Right forelimb (tissue), 1 donor: ENCODE measurements around the gene MSRB1.
"Not testable (repeated sequence)": the region's sequence is repeated elsewhere in the genome, so short reads cannot be mapped to it uniquely, and the experiment has no call there.

Experiments used
- DNase-seq: peaks from one replicate; pipeline ENCODE4 v3.0.0-alpha.2; 2018

MSRB1 gene

DNA sequence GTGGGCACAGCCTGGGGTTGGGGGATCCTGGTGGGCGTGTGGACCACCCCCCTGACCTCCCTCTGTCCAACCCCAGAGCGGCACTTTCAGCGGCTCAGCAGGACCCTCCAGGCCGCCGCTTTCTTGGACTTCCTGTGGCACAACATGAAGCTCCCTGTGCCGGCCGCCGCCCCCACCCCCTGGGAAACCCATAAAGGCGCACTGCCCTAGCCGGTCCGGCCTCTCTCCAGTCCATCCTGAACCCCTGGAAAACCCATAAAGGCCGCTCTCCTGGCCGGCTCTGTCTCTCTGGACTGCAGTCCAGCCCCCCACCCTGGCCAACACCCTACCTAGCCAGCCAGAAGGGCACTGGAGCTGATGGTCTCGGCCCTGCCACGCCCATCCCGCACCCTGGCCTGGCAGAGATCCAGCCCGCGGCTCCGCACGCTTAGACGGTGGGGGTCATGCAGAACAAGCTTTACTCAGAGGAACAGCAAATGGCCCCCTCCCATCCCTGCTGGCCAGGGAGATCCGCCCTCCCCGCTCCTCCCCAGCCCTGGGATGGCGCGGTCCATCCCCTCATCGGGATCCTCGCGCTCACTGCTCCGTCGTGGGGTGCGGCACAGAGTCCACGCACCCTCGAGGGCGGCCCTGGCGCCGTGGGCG lies 35.6 kb upstream of the MSRB1 start:
- DNase-seq, result no peak

DNA sequence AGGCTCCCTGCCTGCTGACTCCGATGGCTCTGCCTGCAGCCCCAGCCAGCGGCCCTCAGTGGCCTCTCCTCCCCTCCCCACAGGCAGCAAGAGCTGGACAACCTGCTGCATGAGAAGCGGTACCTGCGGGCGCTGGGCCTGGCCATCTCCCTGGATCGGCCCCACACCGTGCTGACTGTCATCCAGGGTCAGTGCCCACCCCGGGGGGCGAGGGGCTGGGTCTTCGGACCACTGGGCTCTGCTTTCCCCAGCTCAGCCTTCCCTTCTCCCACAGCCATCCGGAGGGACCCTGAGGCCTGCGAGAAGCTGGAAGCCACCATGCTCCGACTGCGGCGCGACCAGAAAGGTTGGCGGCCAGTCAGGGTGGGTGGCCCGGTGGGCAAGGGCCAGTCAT lies 34.9 kb upstream of the MSRB1 start:
- DNase-seq, result no peak

DNA sequence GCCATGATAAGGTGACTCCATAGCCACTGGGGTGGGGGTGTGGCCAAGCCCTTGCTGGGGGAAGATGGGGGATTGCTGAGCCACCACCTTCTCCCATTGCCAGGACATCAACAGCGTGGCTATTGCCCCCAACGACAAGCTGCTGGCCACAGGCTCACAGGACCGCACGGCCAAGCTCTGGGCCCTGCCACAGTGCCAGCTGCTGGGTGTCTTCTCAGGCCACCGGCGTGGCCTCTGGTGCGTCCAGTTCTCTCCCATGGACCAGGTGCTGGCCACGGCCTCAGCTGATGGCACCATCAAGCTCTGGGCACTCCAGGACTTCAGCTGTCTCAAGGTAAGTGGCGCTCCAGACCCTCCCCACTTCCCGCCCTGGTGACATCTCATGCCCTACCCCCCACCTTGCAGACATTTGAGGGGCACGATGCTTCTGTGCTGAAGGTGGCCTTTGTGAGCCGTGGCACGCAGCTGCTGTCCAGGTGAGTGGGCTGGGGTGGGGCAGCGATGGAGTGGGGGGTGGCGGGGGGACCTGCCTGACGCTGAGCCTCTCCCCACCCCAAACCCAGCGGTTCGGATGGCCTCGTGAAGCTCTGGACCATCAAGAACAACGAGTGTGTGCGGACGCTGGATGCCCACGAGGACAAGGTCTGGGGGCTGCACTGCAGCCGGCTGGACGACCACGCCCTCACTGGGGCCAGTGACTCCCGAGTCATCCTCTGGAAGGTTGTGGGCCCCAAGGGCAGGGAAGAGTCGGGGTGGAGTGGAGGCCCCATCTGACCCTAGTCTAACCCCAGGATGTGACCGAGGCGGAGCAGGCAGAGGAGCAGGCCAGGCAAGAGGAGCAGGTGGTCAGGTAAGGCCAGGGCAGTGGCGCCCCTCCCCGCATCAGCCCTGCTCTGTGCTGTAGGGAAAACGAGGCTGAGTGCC lies 34.2 kb upstream of the MSRB1 start:
- DNase-seq, result no peak

DNA sequence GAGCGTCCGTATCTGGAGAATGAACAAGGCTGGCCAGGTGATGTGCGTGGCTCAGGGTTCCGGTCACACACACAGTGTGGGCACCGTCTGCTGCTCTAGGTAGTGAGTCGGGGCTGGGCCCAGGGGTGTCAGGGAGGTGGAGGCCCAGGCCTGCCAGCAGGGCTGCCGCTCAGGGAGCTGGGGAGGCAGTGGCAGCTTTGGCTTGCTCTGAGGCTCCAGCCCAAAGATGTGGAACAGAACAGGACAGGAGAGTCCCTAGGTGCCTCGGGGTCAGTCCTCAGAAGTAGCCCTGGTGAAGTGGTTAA lies 33.2 kb upstream of the MSRB1 start:
- DNase-seq, result no peak

DNA sequence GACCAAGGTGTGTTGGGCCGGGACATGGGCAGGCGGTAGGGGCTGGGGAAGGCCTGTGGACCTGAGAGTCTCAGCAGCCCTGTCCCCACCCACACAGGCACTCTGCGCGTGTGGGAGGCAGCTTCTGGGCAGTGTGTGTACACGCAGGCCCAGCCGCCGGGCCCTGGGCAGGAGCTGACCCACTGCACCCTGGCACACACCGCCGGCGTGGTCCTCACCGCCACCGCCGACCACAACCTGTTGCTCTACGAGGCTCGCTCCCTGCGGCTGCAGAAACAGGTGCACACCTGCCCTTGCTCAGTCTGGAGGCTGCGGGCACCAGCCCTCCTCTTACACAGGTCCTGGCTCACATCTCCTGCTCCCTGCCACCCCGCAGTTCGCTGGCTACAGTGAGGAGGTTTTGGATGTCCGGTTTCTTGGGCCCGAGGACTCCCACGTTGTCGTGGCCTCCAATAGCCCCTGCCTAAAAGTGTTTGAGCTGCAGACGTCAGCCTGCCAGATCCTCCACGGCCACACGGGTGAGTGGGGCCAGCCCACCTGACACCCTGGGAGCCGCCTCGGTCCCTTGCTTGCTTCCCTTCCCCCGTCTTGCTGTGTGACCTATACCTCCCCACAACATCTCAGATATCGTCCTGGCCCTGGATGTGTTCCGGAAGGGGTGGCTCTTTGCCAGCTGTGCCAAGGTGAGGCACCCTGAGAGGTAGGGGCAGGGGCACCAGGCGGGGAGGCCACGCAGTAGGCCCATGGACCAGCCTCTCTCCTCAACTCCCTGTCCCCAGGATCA lies 32.6 kb upstream of the MSRB1 start:
- no peak for DNase-seq

DNA sequence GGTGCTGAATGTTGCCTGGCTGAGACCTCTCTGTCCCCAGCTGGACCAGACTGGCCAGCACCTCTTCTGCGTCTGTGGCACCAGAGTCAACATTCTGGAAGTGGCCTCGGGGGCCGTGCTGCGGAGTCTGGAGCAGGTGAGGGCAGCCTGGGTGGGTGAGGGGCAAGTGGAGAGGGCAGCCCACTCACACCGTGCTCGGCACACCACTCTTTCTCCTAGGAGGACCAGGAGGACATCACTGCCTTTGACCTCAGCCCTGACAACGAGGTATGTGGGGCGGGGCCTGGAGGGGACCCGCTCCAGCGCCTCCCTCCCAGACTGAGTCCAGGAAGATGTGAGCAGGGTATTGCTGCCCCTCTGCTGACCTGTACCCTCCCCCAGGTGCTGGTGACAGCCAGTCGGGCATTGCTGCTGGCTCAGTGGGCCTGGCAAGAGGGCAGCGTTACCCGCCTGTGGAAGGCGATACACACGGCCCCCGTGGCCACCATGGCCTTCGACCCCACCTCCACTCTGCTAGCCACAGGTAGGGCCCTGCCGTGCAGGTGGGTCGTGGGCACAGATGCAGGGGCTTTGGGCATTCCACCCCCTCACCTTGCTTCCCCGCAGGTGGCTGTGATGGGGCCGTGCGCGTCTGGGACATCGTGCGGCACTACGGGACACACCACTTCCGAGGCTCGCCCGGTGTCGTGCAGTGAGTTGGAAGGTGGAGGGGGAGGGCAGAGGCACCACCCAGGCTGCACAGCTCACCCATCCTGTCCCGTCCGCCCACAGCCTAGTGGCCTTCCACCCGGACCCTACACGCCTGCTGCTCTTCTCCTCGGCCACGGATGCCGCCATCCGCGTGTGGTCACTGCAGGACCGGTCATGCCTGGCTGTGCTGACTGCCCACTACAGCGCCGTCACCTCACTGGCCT lies 31.4 kb upstream of the MSRB1 start:
- no peak for DNase-seq

DNA sequence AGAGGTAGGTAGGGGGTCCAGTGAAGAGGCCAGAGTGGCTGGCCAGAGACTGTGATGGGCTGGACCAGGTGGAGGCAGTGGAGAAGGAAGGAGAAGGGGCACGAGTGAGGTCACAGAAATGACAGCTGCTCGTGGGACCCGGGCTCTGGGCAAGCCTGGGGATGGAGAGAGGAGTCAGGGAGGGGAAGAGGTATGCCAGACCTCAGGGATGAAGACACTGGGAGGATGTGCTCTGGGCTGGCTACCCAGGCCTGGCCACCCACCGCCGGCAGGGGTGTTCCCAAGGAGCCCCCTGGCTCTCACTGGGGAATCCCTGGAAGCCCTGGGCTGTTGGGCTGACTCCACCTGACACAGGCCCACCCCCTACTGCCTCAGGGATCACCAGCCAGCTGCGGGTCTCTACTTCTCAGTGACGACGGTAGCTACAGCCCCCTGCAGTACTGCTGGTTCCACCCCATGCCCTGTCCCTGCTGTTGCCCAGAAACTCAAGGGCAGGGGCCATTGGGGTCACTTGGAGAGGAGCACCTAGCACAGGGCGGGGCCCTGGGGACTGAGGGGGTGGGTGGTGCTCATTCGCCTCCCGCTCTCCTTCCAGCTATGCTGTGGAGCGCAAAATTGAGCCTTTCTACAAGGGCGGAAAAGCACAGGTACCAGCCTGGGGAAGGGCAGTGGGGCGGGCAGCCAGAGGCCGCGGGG lies 30.6 kb upstream of the MSRB1 start:
- no peak for DNase-seq

DNA sequence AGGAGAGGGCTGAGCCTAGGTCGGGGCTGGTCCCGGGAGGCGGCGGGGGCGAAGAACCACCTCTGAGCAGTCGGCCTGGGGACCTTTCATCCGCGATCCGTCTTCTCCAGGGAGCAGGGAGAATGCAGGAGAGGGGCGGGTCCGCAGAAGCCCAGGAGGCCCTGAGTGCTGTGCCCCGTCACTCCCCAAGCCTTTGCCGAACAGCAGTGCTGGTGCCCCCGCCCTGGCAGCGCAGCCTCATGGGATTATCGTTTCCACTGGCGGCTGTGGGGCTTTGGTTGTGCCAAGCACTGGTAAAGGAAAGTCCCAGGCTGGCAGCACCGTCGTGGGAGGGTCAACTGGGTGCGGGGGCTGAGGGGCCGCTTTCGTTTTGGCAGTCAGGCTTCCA lies 29.5 kb upstream of the MSRB1 start:
- DNase-seq, result peak; percentile 42

DNA sequence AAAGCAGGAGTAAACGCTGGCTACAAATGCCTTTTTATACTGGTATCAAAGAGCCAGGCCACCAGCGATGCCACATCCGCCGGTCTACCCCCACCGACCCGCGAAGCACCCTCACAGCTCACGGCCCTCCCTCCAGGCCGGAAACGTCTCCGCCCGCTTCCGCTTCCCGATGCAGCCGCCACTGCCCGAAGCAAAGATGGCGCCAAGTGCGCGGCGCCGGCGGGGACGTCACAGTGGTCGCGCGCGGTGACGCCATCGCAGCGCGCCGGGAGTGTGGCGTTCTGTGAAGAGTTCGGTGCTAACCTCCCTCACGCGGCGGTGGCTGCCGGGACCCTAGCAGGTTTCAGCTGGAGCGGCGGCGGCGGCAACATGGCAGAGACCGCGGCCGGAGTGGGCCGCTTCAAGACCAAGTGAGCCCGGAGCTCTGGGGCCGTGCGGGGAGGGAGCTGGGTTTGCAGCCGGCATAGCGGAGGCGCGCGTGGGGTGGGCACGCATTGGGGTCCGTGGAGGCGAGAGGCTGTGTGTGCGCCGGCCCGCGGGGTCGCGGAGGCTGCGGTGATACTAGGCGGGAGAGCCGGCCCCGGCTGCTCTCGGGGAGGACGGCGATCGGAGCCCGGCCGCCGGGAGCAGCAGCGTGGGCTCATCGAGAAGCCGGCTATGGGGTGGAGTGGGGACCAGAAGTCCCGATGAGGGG lies 28.9 kb upstream of the MSRB1 start, which contains the start of gene TBL3:
TBL3 (plus strand) TSS at position 258 of the 694 bp plus-strand sequence; CDS start at position 370, 112 bp downstream.
- peak; percentile 99 for DNase-seq

DNA sequence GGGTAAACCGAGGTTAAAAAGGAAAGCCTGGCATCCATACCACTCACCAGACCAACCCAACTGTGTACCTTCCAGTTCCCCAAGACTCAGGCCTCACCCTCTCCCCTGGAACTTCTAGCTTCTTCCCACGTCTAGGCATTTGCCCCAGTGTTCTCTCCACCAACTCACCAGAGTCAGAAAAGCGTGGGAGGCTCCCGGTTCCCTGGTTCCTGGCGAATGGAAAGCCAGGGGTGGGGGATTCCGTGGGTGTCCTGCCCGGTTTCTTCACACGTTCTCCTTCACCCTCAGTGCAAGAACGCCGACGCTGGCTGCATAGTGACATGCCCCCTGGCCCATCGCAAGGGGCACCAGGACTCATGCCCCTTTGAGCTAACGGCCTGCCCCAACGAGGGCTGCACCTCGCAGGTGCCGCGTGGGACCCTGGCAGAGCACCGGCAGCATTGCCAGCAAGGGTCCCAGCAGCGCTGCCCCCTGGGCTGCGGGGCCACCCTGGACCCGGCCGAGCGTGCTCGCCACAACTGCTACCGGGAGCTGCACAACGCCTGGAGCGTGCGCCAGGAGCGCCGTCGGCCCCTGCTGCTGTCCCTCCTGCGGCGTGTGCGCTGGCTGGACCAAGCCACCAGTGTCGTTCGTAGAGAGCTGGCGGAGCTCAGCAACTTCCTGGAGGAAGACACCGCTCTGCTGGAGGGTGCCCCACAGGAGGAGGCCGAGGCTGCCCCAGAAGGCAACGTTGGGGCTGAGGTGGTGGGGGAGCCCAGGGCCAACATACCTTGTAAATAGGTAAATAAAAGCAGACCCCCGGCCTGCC lies 25.4 kb upstream of the MSRB1 start:
- no peak for DNase-seq

DNA sequence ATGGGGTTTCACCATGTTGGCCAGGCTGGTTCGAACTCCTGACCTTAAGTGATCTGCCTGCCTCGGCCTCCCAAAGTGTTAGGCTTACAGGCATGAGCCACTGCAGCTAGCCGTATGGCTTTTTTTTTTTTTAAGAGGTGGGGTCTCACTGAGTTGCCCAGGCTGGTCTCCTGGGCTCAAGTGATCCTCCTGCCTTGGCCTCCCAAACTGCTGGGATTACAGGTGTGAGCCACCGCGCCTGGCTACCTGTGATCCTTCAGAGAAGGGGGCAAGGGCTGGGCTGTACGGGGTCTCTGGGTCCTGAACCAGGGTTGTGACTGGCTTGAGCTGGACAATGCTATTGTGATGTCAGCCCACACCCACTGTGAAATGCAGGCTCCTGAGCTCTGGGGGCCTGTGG lies 23.5 kb upstream of the MSRB1 start, which contains the start of gene RNF151:
RNF151 (plus strand) TSS at position 397 of the 400 bp plus-strand sequence. CDS start 26 bp downstream, outside the sequence.
- DNase-seq, result no peak

DNA sequence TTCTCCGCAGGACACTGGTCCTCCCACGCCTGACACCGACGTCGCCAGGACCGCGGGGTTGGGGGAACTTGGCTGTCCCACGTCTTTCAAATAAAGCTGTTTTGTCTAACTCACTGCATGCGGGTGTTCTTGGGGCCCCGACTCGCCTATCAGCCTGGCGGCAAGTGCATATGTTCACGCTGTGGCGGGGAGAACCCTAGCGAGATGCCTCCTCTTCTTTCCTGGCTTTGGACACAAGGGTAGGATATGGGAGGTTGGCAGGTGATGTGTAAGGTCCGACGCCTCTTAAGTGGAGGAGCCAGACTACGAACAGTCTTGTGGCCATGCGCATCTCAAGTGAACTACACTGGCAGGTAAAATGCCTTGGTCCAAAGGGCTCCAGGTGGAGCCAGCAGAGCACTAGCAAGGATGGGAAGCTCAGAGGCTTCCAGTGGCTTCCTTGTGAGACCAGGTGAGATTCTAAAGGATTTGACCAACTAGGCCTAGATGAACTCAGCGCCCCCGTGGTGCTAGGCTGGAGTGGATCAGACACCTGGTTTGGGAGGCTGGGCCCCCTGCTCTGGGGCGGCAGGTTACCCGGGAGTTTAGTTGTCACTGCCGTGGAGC lies 22.5 kb upstream of the MSRB1 start:
- peak; percentile 59 for DNase-seq

DNA sequence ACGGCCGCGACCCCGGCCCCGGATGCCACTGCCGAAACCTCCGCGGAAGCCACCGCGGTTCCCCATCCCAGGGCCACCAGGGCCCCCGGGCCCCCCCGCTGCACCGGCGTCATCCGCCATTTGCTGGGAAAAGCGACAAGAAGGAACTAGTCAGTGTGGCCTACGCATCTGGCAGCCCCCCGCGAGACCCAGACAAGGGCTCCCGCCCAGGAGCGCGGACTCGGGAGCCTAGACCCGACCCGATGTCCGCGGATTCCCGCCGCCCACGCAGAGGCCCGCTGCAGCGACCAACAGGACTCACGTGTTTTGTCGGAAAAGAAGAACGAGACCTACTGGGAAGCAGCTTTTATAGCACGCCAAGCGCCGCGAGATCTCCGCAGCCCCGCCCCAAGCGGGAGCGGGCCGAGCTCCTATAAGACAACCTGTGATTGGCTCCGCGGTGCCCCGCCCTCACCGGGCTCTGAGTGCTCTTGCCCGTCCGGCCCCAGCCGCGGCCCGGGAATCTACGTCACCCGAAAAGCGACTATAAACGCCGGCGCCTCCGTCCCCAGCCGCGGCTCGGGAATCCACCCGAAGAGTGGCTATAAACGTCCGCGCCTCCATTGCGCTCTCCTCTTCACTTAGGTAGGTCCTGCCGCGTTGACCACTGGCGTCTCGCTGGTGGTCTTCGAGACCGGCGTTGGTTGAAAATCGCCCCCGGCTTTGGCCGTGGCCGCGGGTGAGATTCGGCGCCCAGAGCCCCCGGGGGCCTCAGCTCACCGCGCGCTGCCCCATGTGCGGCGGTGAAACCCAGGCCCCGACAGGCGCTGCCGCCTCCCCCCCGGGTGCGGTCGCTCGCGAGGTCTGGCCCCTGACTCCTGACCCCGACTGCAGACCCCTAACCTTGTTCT lies 21.8 kb upstream of the MSRB1 start, which contains the start of gene RPS2:
RPS2 (minus strand) TSS at position 321 of the 890 bp plus-strand sequence; CDS start at position 120, 201 bp downstream.
- DNase-seq, result peak; percentile 99

DNA sequence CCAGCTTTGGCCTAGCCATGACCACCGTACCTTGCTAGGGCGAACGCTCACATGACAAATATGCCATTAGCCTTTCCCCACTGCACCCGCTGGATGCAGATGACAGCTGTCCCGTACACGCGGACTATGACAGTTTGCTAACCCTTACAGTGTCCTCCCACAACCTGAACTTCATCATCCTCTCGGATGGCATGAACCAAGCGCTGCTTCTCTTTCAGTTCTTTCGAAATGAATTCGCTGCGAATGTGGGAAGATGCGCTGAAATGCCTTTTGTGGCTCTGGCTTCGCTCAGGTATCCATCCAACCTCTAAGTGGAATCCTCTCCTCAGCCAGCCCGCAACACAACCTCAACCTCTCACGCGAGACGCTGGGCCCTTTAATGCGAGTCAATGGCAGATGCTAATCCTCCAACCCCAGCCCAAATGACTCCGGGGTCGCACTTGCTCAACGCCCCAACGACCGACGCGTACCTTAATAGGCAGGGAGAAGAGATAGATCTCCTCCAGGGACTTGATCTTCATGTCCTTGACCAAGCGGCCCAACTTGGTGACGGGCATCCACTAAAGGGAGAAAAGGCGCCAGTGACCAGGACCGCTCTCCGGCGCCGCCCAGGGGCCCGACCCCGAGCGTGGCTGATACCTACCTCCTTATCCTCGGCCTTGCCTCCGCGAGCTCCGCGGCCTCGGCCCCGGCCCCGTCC lies 21.0 kb upstream of the MSRB1 start:
- DNase-seq, result no peak

DNA sequence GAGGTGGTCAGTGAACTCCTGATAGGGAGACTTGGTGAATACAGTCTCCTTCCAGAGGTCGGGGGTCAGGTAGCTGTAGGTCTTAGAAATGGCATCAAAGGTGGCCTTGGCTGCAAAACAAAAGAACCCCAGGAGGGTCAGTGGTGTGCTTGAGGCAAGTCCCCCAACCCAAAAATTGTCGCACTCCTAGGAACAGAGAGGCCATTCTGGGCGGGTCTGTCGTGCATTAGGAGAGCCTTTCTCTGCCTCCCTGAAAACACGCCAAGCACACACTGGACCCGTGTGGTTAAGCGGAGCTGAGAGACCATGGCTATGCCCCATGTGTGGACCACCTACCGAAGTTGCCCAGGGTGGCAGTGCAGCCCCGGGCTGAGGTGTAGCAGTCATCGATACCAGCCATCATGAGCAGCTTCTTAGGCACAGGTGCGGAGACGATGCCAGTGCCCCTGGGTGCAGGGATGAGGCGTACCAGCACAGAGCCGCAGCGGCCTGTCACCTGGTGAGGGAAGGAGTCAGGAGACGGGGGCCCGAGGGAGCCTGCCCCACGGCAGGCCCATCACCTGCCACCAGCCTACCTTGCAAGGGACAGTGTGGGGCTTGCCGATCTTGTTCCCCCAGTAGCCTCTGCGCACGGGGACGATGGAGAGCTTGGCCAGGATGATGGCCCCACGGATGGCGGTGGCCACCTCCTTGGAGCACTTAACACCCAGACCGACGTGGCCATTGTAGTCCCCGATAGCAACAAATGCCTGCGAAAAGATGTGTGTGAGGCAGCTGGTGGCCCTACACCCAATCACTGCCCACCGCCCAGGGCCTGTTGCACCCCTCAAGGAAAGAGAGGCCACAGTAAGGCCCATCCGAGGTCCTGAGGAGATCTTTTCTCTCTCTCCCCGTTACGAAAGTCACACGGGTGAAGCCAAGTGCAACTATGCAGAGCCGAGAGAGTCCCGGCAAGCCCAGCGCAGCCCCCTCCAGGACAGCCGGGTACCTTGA lies 19.5 kb upstream of the MSRB1 start:
- not testable (repeated sequence) for DNase-seq

DNA sequence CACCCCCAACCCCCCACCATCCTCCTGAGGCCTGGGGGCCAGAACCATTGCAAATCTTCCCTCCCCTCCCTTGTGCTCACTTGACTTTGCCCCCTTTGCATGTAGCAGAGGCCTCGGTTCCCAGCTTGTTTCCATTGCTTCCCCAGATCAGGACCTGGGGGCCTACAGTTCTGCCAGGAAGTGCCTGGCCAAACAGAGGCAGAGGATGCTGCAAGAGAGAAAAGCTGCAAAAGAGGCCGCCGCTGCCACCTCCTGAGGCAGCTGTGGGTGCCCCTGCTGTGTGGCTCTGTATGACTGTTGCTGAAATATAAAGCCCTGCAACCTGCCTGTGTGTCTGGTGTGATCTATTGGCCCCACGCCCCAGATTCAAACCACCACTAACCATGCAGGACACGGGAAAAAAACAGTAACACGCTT lies 18.7 kb upstream of the MSRB1 start:
- DNase-seq, result no peak
